Activated CD4-positive, alpha-beta T cell treated with anti-CD3 and anti-CD28 coated beads, Interleukin-2, amount 10 ng/mL, durations not matched to agents 7 days and 5 days (primary cell): ENCODE measurements around the gene UNC5B. TPM values are rescaled to one million over a fixed set of nuclear protein-coding genes. Genes with fewer than 3 reads are reported as not detected.

Source experiments
- CTCF ChIA-PET: fragments of 350-600 bp; sonication (Branson Sonifier 250); formaldehyde crosslinking; loops from one replicate; lab custom pipeline; 2021; ENCODE audit warnings: antibody characterized with exemption; lab: Charles Lee
- POLR2A ChIA-PET: fragments of 350-600 bp; sonication (Branson Sonifier 250); formaldehyde crosslinking; loops from one replicate; lab custom pipeline; 2021; ENCODE audit warnings: antibody characterized with exemption; lab: Charles Lee
- DNase-seq: peaks from one replicate; pipeline ENCODE4 v3.0.0-alpha.2; 2020
- H3K27ac Mint-ChIP-seq: one replicate; pipeline ENCODE4 v1.8.0; 2021; ENCODE audit warnings: mild to moderate bottlenecking, moderate library complexity, mixed read lengths
- H3K27me3 Mint-ChIP-seq: one replicate; pipeline ENCODE4 v1.8.0; 2021; ENCODE audit warnings: mixed read lengths
- H3K36me3 Mint-ChIP-seq: one replicate; pipeline ENCODE4 v1.8.0; 2021; ENCODE audit warnings: low read depth, mixed read lengths
- H3K4me1 Mint-ChIP-seq: one replicate; pipeline ENCODE4 v1.8.0; 2021; ENCODE audit warnings: mixed read lengths
- H3K4me3 Mint-ChIP-seq: one replicate; pipeline ENCODE4 v1.8.0; 2021; ENCODE audit warnings: mild to moderate bottlenecking, moderate library complexity, mixed read lengths
- H3K9me3 Mint-ChIP-seq: one replicate; pipeline ENCODE4 v1.8.0; 2021; ENCODE audit warnings: mixed read lengths
- total RNA-seq, 2 experiments: library from RNA; stranded (reverse); gene quantifications; one replicate each; pipeline ENCODE4 v1.2.3, GENCODE V29; 2021

The UNC5B gene
- total RNA-seq, 2 experiments from 2014 or later, result not detected

GRCh38 chr10:71250405-71250804 lies 38.0 kb downstream of the UNC5B start:
- Mint-ChIP-seq H3K27ac (no peak overlapping the region), H3K36me3 (no peaks in the 10 kb centered on the region), H3K4me3 (no peak overlapping the region), H3K9me3 (no peaks in the 10 kb centered on the region), H3K4me1 (no peaks in the 10 kb centered on the region), H3K27me3 (no peaks in the 10 kb centered on the region)
- no peak for DNase-seq
- POLR2A ChIA-PET, result no interaction called here
- CTCF ChIA-PET, result no interaction called here

- Mint-ChIP-seq H3K4me3 (no peak overlapping the region), H3K4me1 (no peaks in the 10 kb centered on the region), H3K27ac (no peak overlapping the region), H3K36me3 (no peaks in the 10 kb centered on the region), H3K9me3 (no peaks in the 10 kb centered on the region), H3K27me3 (no peaks in the 10 kb centered on the region)
- DNase-seq, result no peak
- ChIA-PET POLR2A (no interaction called here), CTCF (no interaction called here)
Measured at GRCh38 chr10:71250842-71251241, 38.5 kb downstream of the UNC5B start.

GRCh38 chr10:71251319-71251718 lies 38.9 kb downstream of the UNC5B start:
- no peak for DNase-seq
- H3K27ac Mint-ChIP-seq, result no peak overlapping the region
- H3K4me1 Mint-ChIP-seq, result no peaks in the 10 kb centered on the region
- H3K27me3 Mint-ChIP-seq, result no peaks in the 10 kb centered on the region
- no peak overlapping the region for H3K4me3 Mint-ChIP-seq
- no peaks in the 10 kb centered on the region for H3K36me3 Mint-ChIP-seq
- POLR2A ChIA-PET, result no interaction called here
- H3K9me3 Mint-ChIP-seq, result no peaks in the 10 kb centered on the region
- CTCF ChIA-PET, result no interaction called here

GRCh38 chr10:71252220-71252619 lies 39.9 kb downstream of the UNC5B start:
- POLR2A ChIA-PET, result no interaction called here
- Mint-ChIP-seq H3K9me3 (no peaks in the 10 kb centered on the region), H3K27me3 (peaks cover under 1% of the 10 kb centered on the region), H3K27ac (no peak overlapping the region), H3K4me3 (no peak overlapping the region), H3K4me1 (no peaks in the 10 kb centered on the region), H3K36me3 (no peaks in the 10 kb centered on the region)
- CTCF ChIA-PET, result no interaction called here
- DNase-seq, result no peak

GRCh38 chr10:71253981-71254818 lies 41.8 kb downstream of the UNC5B start:
- H3K4me3 Mint-ChIP-seq, result no peak overlapping the region

GRCh38 chr10:71254834-71255549 lies 42.6 kb downstream of the UNC5B start:
- Mint-ChIP-seq H3K4me3 (no peak overlapping the region), H3K36me3 (no peaks in the 10 kb centered on the region), H3K27ac (no peak overlapping the region), H3K27me3 (peaks cover 3% of the 10 kb centered on the region), H3K9me3 (no peaks in the 10 kb centered on the region), H3K4me1 (no peaks in the 10 kb centered on the region)
- DNase-seq, result no peak
- CTCF ChIA-PET, result no interaction called here
- POLR2A ChIA-PET, result no interaction called here

More at GRCh38 chr10:71253981-71254818, 41.8 kb downstream of the UNC5B start:
- no peak for DNase-seq
- Mint-ChIP-seq H3K27me3 (peaks cover 3% of the 10 kb centered on the region), H3K4me1 (no peaks in the 10 kb centered on the region), H3K27ac (no peak overlapping the region), H3K36me3 (no peaks in the 10 kb centered on the region), H3K9me3 (no peaks in the 10 kb centered on the region)
- ChIA-PET CTCF (no interaction called here), POLR2A (no interaction called here)

GRCh38 chr10:71255550-71255807 lies 43.1 kb downstream of the UNC5B start:
- Mint-ChIP-seq H3K4me1 (no peaks in the 10 kb centered on the region), H3K36me3 (no peaks in the 10 kb centered on the region), H3K4me3 (no peak overlapping the region), H3K9me3 (no peaks in the 10 kb centered on the region), H3K27ac (no peak overlapping the region), H3K27me3 (peaks cover 3% of the 10 kb centered on the region)
- CTCF ChIA-PET, result no interaction called here
- POLR2A ChIA-PET, result no interaction called here
- no peak for DNase-seq

GRCh38 chr10:71255808-71256660 lies 43.7 kb downstream of the UNC5B start:
- H3K27me3 Mint-ChIP-seq, result peaks cover 3% of the 10 kb centered on the region
- CTCF ChIA-PET, result no interaction called here
- H3K36me3 Mint-ChIP-seq, result no peaks in the 10 kb centered on the region
- no peaks in the 10 kb centered on the region for H3K9me3 Mint-ChIP-seq
- no peak for DNase-seq
- POLR2A ChIA-PET, result no interaction called here
- H3K4me3 Mint-ChIP-seq, result no peak overlapping the region
- H3K4me1 Mint-ChIP-seq, result no peaks in the 10 kb centered on the region
- H3K27ac Mint-ChIP-seq, result no peak overlapping the region

GRCh38 chr10:71256661-71257318 lies 44.4 kb downstream of the UNC5B start:
- no peaks in the 10 kb centered on the region for H3K9me3 Mint-ChIP-seq
- H3K36me3 Mint-ChIP-seq, result no peaks in the 10 kb centered on the region
- ChIA-PET CTCF (no interaction called here), POLR2A (no interaction called here)
- H3K27me3 Mint-ChIP-seq, result peaks cover 3% of the 10 kb centered on the region
- H3K27ac Mint-ChIP-seq, result no peak overlapping the region
- DNase-seq, result no peak
- H3K4me1 Mint-ChIP-seq, result no peaks in the 10 kb centered on the region
- no peak overlapping the region for H3K4me3 Mint-ChIP-seq

GRCh38 chr10:71257319-71257997 lies 45.1 kb downstream of the UNC5B start:
- ChIA-PET CTCF (no interaction called here), POLR2A (no interaction called here)
- no peak for DNase-seq
- peaks cover 3% of the 10 kb centered on the region for H3K27me3 Mint-ChIP-seq
- no peaks in the 10 kb centered on the region for H3K36me3 Mint-ChIP-seq
- H3K4me3 Mint-ChIP-seq, result no peak overlapping the region
- no peaks in the 10 kb centered on the region for H3K4me1 Mint-ChIP-seq
- H3K27ac Mint-ChIP-seq, result no peak overlapping the region
- H3K9me3 Mint-ChIP-seq, result no peaks in the 10 kb centered on the region

- H3K36me3 Mint-ChIP-seq, result no peaks in the 10 kb centered on the region
- no peaks in the 10 kb centered on the region for H3K4me1 Mint-ChIP-seq
- ChIA-PET CTCF (interaction anchor here (1.1 kb wide), 1 partner anchor 18 kb away, joined by 3 read pairs; no protein-coding TSS in a partner anchor), POLR2A (no interaction called here)
- peaks cover 3% of the 10 kb centered on the region for H3K27me3 Mint-ChIP-seq
- H3K9me3 Mint-ChIP-seq, result no peaks in the 10 kb centered on the region
- H3K4me3 Mint-ChIP-seq, result no peak overlapping the region
- H3K27ac Mint-ChIP-seq, result no peak overlapping the region
- DNase-seq, result no peak
Measured at GRCh38 chr10:71258046-71258445, 45.7 kb downstream of the UNC5B start.

- CTCF ChIA-PET, result interaction anchor here (1.1 kb wide), 1 partner anchor 17 kb away, joined by 3 read pairs; no protein-coding TSS in a partner anchor
Measured at GRCh38 chr10:71258446-71259145, 46.2 kb downstream of the UNC5B start.

More at GRCh38 chr10:71258446-71259145, 46.2 kb downstream of the UNC5B start:
- no peak overlapping the region for H3K4me3 Mint-ChIP-seq
- H3K4me1 Mint-ChIP-seq, result no peaks in the 10 kb centered on the region
- no peaks in the 10 kb centered on the region for H3K9me3 Mint-ChIP-seq
- H3K27me3 Mint-ChIP-seq, result peaks cover 3% of the 10 kb centered on the region
- no peak overlapping the region for H3K27ac Mint-ChIP-seq
- DNase-seq, result no peak
- H3K36me3 Mint-ChIP-seq, result no peaks in the 10 kb centered on the region
- POLR2A ChIA-PET, result no interaction called here
